CD4-positive, alpha-beta memory T cell (primary cell): ENCODE measurements around the gene ST8SIA3. TPM values are rescaled to one million over a fixed set of nuclear protein-coding genes. Genes with fewer than 3 reads are reported as not detected.

Source experiments
- CTCF ChIA-PET: fragments of 350-600 bp; sonication (Branson Sonifier 250); formaldehyde crosslinking; loops from one replicate; lab custom pipeline; 2021; ENCODE audit warnings: inconsistent platforms; ENCODE audit not compliant: partially characterized antibody; lab: Charles Lee
- POLR2A ChIA-PET: fragments of 350-600 bp; sonication (Branson Sonifier 250); formaldehyde crosslinking; loops from one replicate; lab custom pipeline; 2021; ENCODE audit not compliant: partially characterized antibody; lab: Charles Lee
- DNase-seq, 5 donors: peaks; one replicate each; pipeline versions ENCODE4 v3.0.0 to v3.0.0-alpha.2; 2020 to 2022; ENCODE audit warnings: mixed read lengths in 1 of 5
- H3K27ac ChIP-seq: one replicate; pipeline ENCODE4 v1.7.0; 2013; ENCODE audit warnings: low read depth, low read length
- H3K27me3 ChIP-seq: 2 replicates; pipeline ENCODE4 v1.7.0; 2013; ENCODE audit warnings: mild to moderate bottlenecking, low read length, moderate library complexity; ENCODE audit not compliant: insufficient read depth
- H3K36me3 ChIP-seq: 2 replicates; pipeline ENCODE4 v1.7.0; 2013; ENCODE audit warnings: mild to moderate bottlenecking, low read length, moderate library complexity; ENCODE audit not compliant: insufficient read depth
- H3K4me1 ChIP-seq: 2 replicates; pipeline ENCODE4 v1.7.0; 2013; ENCODE audit warnings: mild to moderate bottlenecking, low read length, moderate library complexity; ENCODE audit not compliant: insufficient read depth
- H3K4me3 ChIP-seq, 2 donors: one replicate each; pipeline ENCODE4 v1.7.0; 2013; ENCODE audit warnings: low read length in 2 of 2, mild to moderate bottlenecking in 1 of 2
- H3K9me3 ChIP-seq, 2 donors: one replicate each; pipeline ENCODE4 v1.7.0; 2013; ENCODE audit warnings: low read length in 2 of 2, control low read depth in 1 of 2; ENCODE audit not compliant: control insufficient read depth in 1 of 2
- H3K27ac Mint-ChIP-seq, 7 donors: one replicate each; pipeline ENCODE4 v1.8.0; 2020 to 2021; ENCODE audit warnings: mixed read lengths in 7 of 7, mild to moderate bottlenecking in 6 of 7, inconsistent platforms in 3 of 7, moderate library complexity in 3 of 7
- H3K27me3 Mint-ChIP-seq, 2 donors: one replicate each; pipeline ENCODE4 v1.8.0; 2020 to 2021; ENCODE audit warnings: mixed read lengths in 2 of 2
- H3K36me3 Mint-ChIP-seq, 2 donors: one replicate each; pipeline ENCODE4 v1.8.0; 2020 to 2021; ENCODE audit warnings: mixed read lengths in 2 of 2, inconsistent platforms in 1 of 2, mild to moderate bottlenecking in 1 of 2
- H3K4me1 Mint-ChIP-seq, 4 donors: one replicate each; pipeline ENCODE4 v1.8.0; 2020 to 2021; ENCODE audit warnings: mixed read lengths in 4 of 4, mild to moderate bottlenecking in 1 of 4
- H3K4me3 Mint-ChIP-seq, 8 donors: one replicate each; pipeline ENCODE4 v1.8.0; 2020 to 2021; ENCODE audit warnings: mixed read lengths in 8 of 8, mild to moderate bottlenecking in 7 of 8, moderate library complexity in 6 of 8, inconsistent platforms in 3 of 8
- H3K9me3 Mint-ChIP-seq, 8 donors: one replicate each; pipeline ENCODE4 v1.8.0; 2020 to 2021; ENCODE audit warnings: mixed read lengths in 8 of 8, mild to moderate bottlenecking in 5 of 8, inconsistent platforms in 3 of 8, moderate library complexity in 1 of 8
- intact Hi-C: fragments of 100-400 bp; cut with micrococcal nuclease; formaldehyde crosslinking; loops from one replicate; pipeline ENCODE4 v1.15.1; 2023
- polyA plus RNA-seq, 2 donors: library from polyadenylated mRNA; unstranded; fragments of 300-500 nt; fragmentation: Illumina TruSeq; gene quantifications; one replicate each; pipeline ENCODE4 v1.2.3, GENCODE V29; 2021
- total RNA-seq, 2 experiments: library from RNA; stranded (reverse); gene quantifications; one replicate each; pipeline ENCODE4 v1.2.3, GENCODE V29; 2021

ST8SIA3 gene
- total and polyA plus RNA-seq, 4 experiments from 2014 or later, result not detected

- Mint-ChIP-seq H3K4me1 (no peaks in the 10 kb centered on the region), H3K9me3 (peaks cover 0 to 2% (median 0%) of the 10 kb centered on the region in 8 donors), H3K4me3 (no peak overlapping the region), H3K27me3 (peaks cover 5 to 16% of the 10 kb centered on the region in 2 donors), H3K36me3 (no peaks in the 10 kb centered on the region), H3K27ac (no peak overlapping the region)
- Histone ChIP-seq H3K4me3 (no peak overlapping the region), H3K27me3 (no peaks in the 10 kb centered on the region), H3K27ac (no peak overlapping the region), H3K9me3 (no peaks in the 10 kb centered on the region), H3K4me1 (no peaks in the 10 kb centered on the region), H3K36me3 (no peaks in the 10 kb centered on the region)
- ChIA-PET CTCF (no interaction called here), POLR2A (no interaction called here)
- no peak for DNase-seq
- intact Hi-C loops, result no loop called here
Observed at GRCh38 chr18:57364460-57364859, 12.1 kb downstream of the ST8SIA3 start.

GRCh38 chr18:57366528-57367081 is 14.2 kb downstream of the ST8SIA3 start:
- Mint-ChIP-seq H3K27me3 (peaks cover 3 to 5% of the 10 kb centered on the region in 2 donors), H3K36me3 (no peaks in the 10 kb centered on the region), H3K27ac (no peak overlapping the region), H3K4me3 (no peak overlapping the region), H3K9me3 (peaks cover 0 to 2% (median 0%) of the 10 kb centered on the region in 8 donors), H3K4me1 (no peaks in the 10 kb centered on the region)
- no peak overlapping the region for H3K27ac ChIP-seq
- no peaks in the 10 kb centered on the region for H3K27me3 ChIP-seq
- POLR2A ChIA-PET, result no interaction called here
- no peak for DNase-seq
- CTCF ChIA-PET, result no interaction called here
- intact Hi-C loops, result no loop called here
- no peaks in the 10 kb centered on the region for H3K36me3 ChIP-seq
- no peaks in the 10 kb centered on the region for H3K4me1 ChIP-seq
- no peaks in the 10 kb centered on the region for H3K9me3 ChIP-seq
- H3K4me3 ChIP-seq, result no peak overlapping the region

- intact Hi-C loops, result no loop called here
- no peaks in the 10 kb centered on the region for H3K4me1 Mint-ChIP-seq
- POLR2A ChIA-PET, result no interaction called here
- no peak for DNase-seq
- Histone ChIP-seq H3K27me3 (no peaks in the 10 kb centered on the region), H3K27ac (no peak overlapping the region), H3K9me3 (no peaks in the 10 kb centered on the region), H3K4me1 (no peaks in the 10 kb centered on the region), H3K36me3 (no peaks in the 10 kb centered on the region), H3K4me3 (no peak overlapping the region)
- no peak overlapping the region for H3K4me3 Mint-ChIP-seq
- H3K36me3 Mint-ChIP-seq, result no peaks in the 10 kb centered on the region
- H3K27me3 Mint-ChIP-seq, result peaks cover 3 to 5% of the 10 kb centered on the region in 2 donors
- CTCF ChIA-PET, result no interaction called here
- no peak overlapping the region for H3K27ac Mint-ChIP-seq
- peaks cover 0 to 4% (median 0%) of the 10 kb centered on the region in 8 donors for H3K9me3 Mint-ChIP-seq
Observed at GRCh38 chr18:57372444-57372843, 20.1 kb downstream of the ST8SIA3 start.

- DNase-seq, result no peak
- Mint-ChIP-seq H3K27me3 (peaks cover 2% of the 10 kb centered on the region in 2 donors), H3K4me3 (no peak overlapping the region), H3K4me1 (no peaks in the 10 kb centered on the region), H3K9me3 (peaks cover 0 to 4% (median 0%) of the 10 kb centered on the region in 8 donors), H3K27ac (no peak overlapping the region), H3K36me3 (no peaks in the 10 kb centered on the region)
- intact Hi-C loops, result no loop called here
- Histone ChIP-seq H3K9me3 (no peaks in the 10 kb centered on the region), H3K27me3 (no peaks in the 10 kb centered on the region), H3K27ac (no peak overlapping the region), H3K4me3 (no peak overlapping the region), H3K4me1 (no peaks in the 10 kb centered on the region), H3K36me3 (no peaks in the 10 kb centered on the region)
- POLR2A ChIA-PET, result no interaction called here
- CTCF ChIA-PET, result no interaction called here
Observed at GRCh38 chr18:57373017-57373416, 20.7 kb downstream of the ST8SIA3 start.

GRCh38 chr18:57376503-57376902 is 24.1 kb downstream of the ST8SIA3 start:
- CTCF ChIA-PET, result no interaction called here
- no peak overlapping the region for H3K27ac Mint-ChIP-seq
- no peak overlapping the region for H3K4me3 Mint-ChIP-seq
- DNase-seq, result no peak
- H3K36me3 Mint-ChIP-seq, result no peaks in the 10 kb centered on the region
- intact Hi-C loops, result no loop called here
- Histone ChIP-seq H3K4me1 (no peaks in the 10 kb centered on the region), H3K36me3 (no peaks in the 10 kb centered on the region), H3K9me3 (no peaks in the 10 kb centered on the region), H3K27ac (no peak overlapping the region), H3K4me3 (no peak overlapping the region), H3K27me3 (no peaks in the 10 kb centered on the region)
- peaks cover 0 to 4% (median 0%) of the 10 kb centered on the region in 8 donors for H3K9me3 Mint-ChIP-seq
- H3K4me1 Mint-ChIP-seq, result no peaks in the 10 kb centered on the region
- POLR2A ChIA-PET, result no interaction called here
- peaks cover 0 to 3% of the 10 kb centered on the region in 2 donors for H3K27me3 Mint-ChIP-seq

GRCh38 chr18:57389271-57389670 is 36.9 kb downstream of the ST8SIA3 start:
- Mint-ChIP-seq H3K27ac (no peak overlapping the region), H3K36me3 (no peaks in the 10 kb centered on the region), H3K4me1 (no peaks in the 10 kb centered on the region), H3K27me3 (peaks cover 7 to 8% of the 10 kb centered on the region in 2 donors), H3K9me3 (peaks cover 0 to 8% (median 1%) of the 10 kb centered on the region in 8 donors), H3K4me3 (no peak overlapping the region)
- ChIA-PET POLR2A (no interaction called here), CTCF (no interaction called here)
- Histone ChIP-seq H3K4me3 (no peak overlapping the region), H3K27me3 (no peaks in the 10 kb centered on the region), H3K27ac (no peak overlapping the region), H3K4me1 (no peaks in the 10 kb centered on the region), H3K9me3 (no peaks in the 10 kb centered on the region), H3K36me3 (no peaks in the 10 kb centered on the region)
- DNase-seq, result no peak
- intact Hi-C loops, result no loop called here

- Mint-ChIP-seq H3K36me3 (no peaks in the 10 kb centered on the region), H3K9me3 (peaks cover 0 to 15% (median 3%) of the 10 kb centered on the region in 8 donors), H3K4me3 (no peak overlapping the region), H3K27me3 (peaks cover 7 to 8% of the 10 kb centered on the region in 2 donors), H3K27ac (no peak overlapping the region), H3K4me1 (no peaks in the 10 kb centered on the region)
- intact Hi-C loops, result no loop called here
- ChIA-PET POLR2A (no interaction called here), CTCF (no interaction called here)
- no peak for DNase-seq
- Histone ChIP-seq H3K36me3 (no peaks in the 10 kb centered on the region), H3K27ac (no peak overlapping the region), H3K27me3 (no peaks in the 10 kb centered on the region), H3K4me1 (no peaks in the 10 kb centered on the region), H3K4me3 (no peak overlapping the region), H3K9me3 (no peaks in the 10 kb centered on the region)
Observed at GRCh38 chr18:57390044-57390443, 37.7 kb downstream of the ST8SIA3 start.
